IMR-90 (cell line): ENCODE results near the gene SLC44A2. TPM values are rescaled to one million over a fixed set of nuclear protein-coding genes. Genes with fewer than 3 reads are reported as not detected.

Experiments used
- ATAC-seq: fragments of 200-7000 bp; cut with Tn5 transposase; 2 replicates; pipeline ENCODE4 v1.9.1; 2020; ENCODE audit warnings: low read depth, mild to moderate bottlenecking, moderate library complexity
- BruUV-seq: library from RNA; stranded (reverse); fragments of 400-500 nt; replicated peaks from 2 replicates; lab custom pipeline; 2021; lab: Mats Ljungman, UMichigan
- CTCF ChIA-PET: fragments of 300-600 bp; formaldehyde crosslinking; extraction: SDS; loops from one replicate; lab custom pipeline; 2021; ENCODE audit warnings: antibody characterized with exemption; lab: Yijun Ruan, JAX
- POLR2A ChIA-PET: fragments of 300-600 bp; sonication (Branson Sonifier 250); formaldehyde crosslinking; loops from one replicate; lab custom pipeline; 2022; ENCODE audit warnings: antibody characterized with exemption; ENCODE audit not compliant: unreplicated experiment; lab: Charles Lee
- DNase-seq: peaks from one replicate; pipeline ENCODE4 v3.0.0; 2013
- H2AFZ ChIP-seq: replicated peaks from 2 replicates; pipeline ENCODE3; 2013; ENCODE audit warnings: low read length, mild to moderate bottlenecking; ENCODE audit not compliant: poor library complexity
- H2AK5ac ChIP-seq: 2 replicates; pipeline ENCODE4 v1.6.1; 2013; ENCODE audit warnings: low read depth, low read length, inconsistent platforms
- H2AK9ac ChIP-seq: replicated peaks from 2 replicates; pipeline ENCODE3; 2013; ENCODE audit warnings: mild to moderate bottlenecking, low read depth, low read length, moderate library complexity; ENCODE audit not compliant: poor library complexity
- H2BK120ac ChIP-seq: 2 replicates; pipeline ENCODE4 v1.6.1; 2013; ENCODE audit warnings: low read depth, low read length, inconsistent platforms
- H2BK15ac ChIP-seq: 3 replicates; pipeline ENCODE4 v1.6.1; 2013; ENCODE audit warnings: low read depth, low read length, inconsistent platforms
- H2BK20ac ChIP-seq: 2 replicates; pipeline ENCODE4 v1.6.1; 2013; ENCODE audit warnings: low read depth, mild to moderate bottlenecking, inconsistent platforms, low read length, moderate library complexity
- H2BK5ac ChIP-seq: 2 replicates; pipeline ENCODE4 v1.6.1; 2013; ENCODE audit warnings: mild to moderate bottlenecking, low read depth, low read length, inconsistent platforms; ENCODE audit not compliant: poor library complexity, severe bottlenecking
- H3K14ac ChIP-seq: replicated peaks from 2 replicates; pipeline ENCODE4 v1.6.1; 2013; ENCODE audit warnings: low read depth, low read length, inconsistent platforms
- H3K18ac ChIP-seq: 2 replicates; pipeline ENCODE4 v1.6.1; 2013; ENCODE audit warnings: low read depth, low read length, control low read depth
- H3K23ac ChIP-seq: 2 replicates; pipeline ENCODE4 v1.6.1; 2013; ENCODE audit warnings: low read depth, low read length, inconsistent platforms
- H3K27ac ChIP-seq: 2 replicates; pipeline ENCODE4 v1.5.1; 2013; ENCODE audit warnings: mild to moderate bottlenecking, control low read depth, low read length; ENCODE audit not compliant: insufficient read depth
- H3K27me3 ChIP-seq: 2 replicates; pipeline ENCODE4 v1.6.1; 2013; ENCODE audit warnings: low read length; ENCODE audit not compliant: control insufficient read depth, insufficient read depth
- H3K36me3 ChIP-seq: 2 replicates; pipeline ENCODE4 v1.6.1; 2013; ENCODE audit warnings: low read length, mixed read lengths; ENCODE audit not compliant: control insufficient read depth, insufficient read depth
- H3K4ac ChIP-seq: 2 replicates; pipeline ENCODE4 v1.6.1; 2013; ENCODE audit warnings: low read depth, low read length, inconsistent platforms
- H3K4me1 ChIP-seq: 2 replicates; pipeline ENCODE4 v1.6.1; 2013; ENCODE audit warnings: low read length, mixed read lengths; ENCODE audit not compliant: control insufficient read depth, insufficient read depth
- H3K4me2 ChIP-seq: 2 replicates; pipeline ENCODE4 v1.6.1; 2013; ENCODE audit warnings: low read depth, mild to moderate bottlenecking, control low read depth, low read length, moderate library complexity
- H3K4me3 ChIP-seq: 2 replicates; pipeline ENCODE4 v1.5.1; 2013; ENCODE audit warnings: low read depth, mild to moderate bottlenecking, control low read depth, low read length, moderate library complexity; ENCODE audit not compliant: insufficient read depth
- H3K56ac ChIP-seq: 2 replicates; pipeline ENCODE4 v1.6.1; 2013; ENCODE audit warnings: low read length, inconsistent platforms; ENCODE audit not compliant: insufficient read depth; ENCODE audit errors: extremely low read depth
- H3K79me1 ChIP-seq, 2 experiments: 2 replicates each; pipeline ENCODE4 v1.6.1; 2013; ENCODE audit warnings: low read length in 2 of 2, inconsistent platforms in 1 of 2, low read depth in 1 of 2
- H3K9ac ChIP-seq: 2 replicates; pipeline ENCODE4 v1.6.1; 2013; ENCODE audit warnings: low read depth, low read length, control low read depth
- H3K9me1 ChIP-seq: 2 replicates; pipeline ENCODE4 v1.6.1; 2013; ENCODE audit warnings: low read length, inconsistent platforms; ENCODE audit not compliant: insufficient read depth
- H3K9me3 ChIP-seq: 2 replicates; pipeline ENCODE4 v1.6.1; 2013; ENCODE audit warnings: low read length; ENCODE audit not compliant: control insufficient read depth, insufficient read depth
- H4K20me1 ChIP-seq: 2 replicates; pipeline ENCODE4 v1.6.1; 2013; ENCODE audit warnings: low read length, inconsistent platforms; ENCODE audit not compliant: insufficient read depth
- H4K5ac ChIP-seq: 2 replicates; pipeline ENCODE4 v1.6.1; 2013; ENCODE audit warnings: mild to moderate bottlenecking, low read depth, low read length, control low read depth
- H4K8ac ChIP-seq, 2 experiments: 2 replicates each; pipeline ENCODE4 v1.6.1; 2013; ENCODE audit warnings: low read depth in 2 of 2, low read length in 2 of 2, control low read depth in 1 of 2, inconsistent platforms in 1 of 2
- H4K91ac ChIP-seq: 2 replicates; pipeline ENCODE4 v1.6.1; 2013; ENCODE audit warnings: low read depth, low read length, inconsistent platforms; ENCODE audit not compliant: insufficient read depth
- BHLHE40 ChIP-seq: fragments of 150-350 bp; IDR thresholded peaks from 2 replicates; pipeline ENCODE4 v1.6.1; 2016; ENCODE audit warnings: mild to moderate bottlenecking, low read depth, low read length
- CHD1 ChIP-seq: IDR thresholded peaks from 2 replicates; pipeline ENCODE4 v1.6.1; 2012; ENCODE audit warnings: low read depth, low read length, improper control_type of control experiment
- NFE2L2 ChIP-seq: fragments of 150-350 bp; IDR thresholded peaks from 2 replicates; pipeline ENCODE4 v1.6.1; 2016; ENCODE audit warnings: low read depth, mild to moderate bottlenecking, low read length
- RCOR1 ChIP-seq: IDR thresholded peaks from 2 replicates; pipeline ENCODE4 v1.6.1; 2012; ENCODE audit warnings: mild to moderate bottlenecking, low read length, improper control_type of control experiment; ENCODE audit not compliant: insufficient replicate concordance
- WGBS, 2 experiments: methylation state at CpG; one replicate each; pipeline versions ENCODE4 v1.1.5 to v1.1.7; 2013; ENCODE audit warnings: missing lambda C conversion rate in 2 of 2; ENCODE audit not compliant: insufficient read length in 1 of 2; ENCODE audit errors: extremely low coverage in 2 of 2; 5-methylcytosine and 5-hydroxymethylcytosine counted together
- dilution Hi-C: fragments of 300-500 bp; cut with HindIII; formaldehyde crosslinking; loops from one replicate; pipeline ENCODE4 v1.14.3; 2018; ENCODE audit warnings: low sequenced_read_pairs; ENCODE audit not compliant: unreplicated experiment
- in situ Hi-C: fragments of 300-500 bp; cut with MboI; formaldehyde crosslinking; loops from 3 replicates; pipeline ENCODE4 v1.14.3; 2019; ENCODE audit warnings: low sequenced_read_pairs, inconsistent platforms, mixed read lengths
- intact Hi-C: fragments of 100-400 bp; cut with micrococcal nuclease; formaldehyde crosslinking; loops from 2 replicates; pipeline ENCODE4 v1.10.0; 2022
- polyA plus RNA-seq, 3 experiments: library from polyadenylated mRNA; depleted of rRNA; stranded (reverse); fragments of >200 nt; gene quantifications; 2 replicates each; pipeline ENCODE4 v1.2.3, GENCODE V29; 2012; ENCODE audit warnings: low replicate concordance in 1 of 3
- total RNA-seq: library from RNA; depleted of rRNA; stranded (reverse); fragments of >200 nt; gene quantifications from 2 replicates; pipeline ENCODE4 v1.2.3, GENCODE V29; 2012
- TF ChIP-seq, protein P1 (sequence below): conservative IDR thresholded peaks from 2 replicates; pipeline ENCODE4 v1.5.1; 2012; ENCODE audit warnings: mild to moderate bottlenecking, low read depth, low read length, improper control_type of control experiment

The SLC44A2 gene
- total and polyA plus RNA-seq, 2 of the 4 experiments (the other 2 are of a cell fraction), result 28.5 to 62.9 TPM

DNA sequence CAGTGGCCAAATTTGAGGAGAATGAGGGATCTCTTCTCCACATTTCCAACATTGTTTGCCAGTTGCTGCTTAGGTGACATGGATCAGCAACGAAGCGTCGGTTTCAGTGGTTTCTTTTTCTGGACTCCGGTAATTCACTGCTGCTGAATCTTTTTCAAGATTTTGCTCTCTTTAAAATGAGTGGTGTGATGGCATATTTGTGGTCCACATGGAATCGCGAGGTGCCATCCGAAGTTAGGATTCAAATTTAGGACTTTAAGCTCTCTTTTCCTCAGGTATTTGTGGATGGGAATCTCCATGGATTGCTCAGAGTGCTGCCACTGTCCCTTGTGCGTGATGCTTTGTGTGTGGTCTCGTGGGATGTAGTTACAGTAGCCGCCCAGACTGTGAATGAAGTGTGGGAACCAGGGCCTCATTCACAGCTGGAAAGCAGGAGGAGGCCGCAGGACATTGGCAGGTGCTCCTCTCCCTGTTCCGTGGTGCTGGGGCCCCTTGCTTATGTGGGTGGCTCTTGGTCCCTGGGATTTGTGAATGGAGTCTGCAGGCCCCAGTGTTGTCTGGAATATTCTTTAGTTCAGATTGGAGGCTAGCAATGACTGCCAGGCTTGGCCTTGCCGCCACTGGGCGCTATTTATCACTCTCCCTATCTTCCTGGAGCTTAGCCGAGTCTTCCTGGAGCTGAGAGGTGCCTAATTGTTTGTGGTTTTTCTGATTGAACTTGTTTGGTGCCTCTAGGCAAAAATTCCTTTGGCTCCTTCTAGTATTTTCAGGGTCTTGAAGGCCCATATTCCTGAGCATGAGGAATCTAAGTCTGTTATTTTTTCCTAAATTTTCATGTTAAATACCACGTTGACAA lies 30.3 kb downstream of the SLC44A2 start:
- H2AFZ ChIP-seq, result no peak overlapping the region
- dilution Hi-C loops, result no loop called here
- H4K5ac ChIP-seq, result no peak overlapping the region
- WGBS, 2 experiments, result no CpG with 5 or more reads among the region's 16 CpGs
- H3K4ac ChIP-seq, result peak overlapping the region; percentile 33
- DNase-seq (peak; percentile 44), ATAC-seq (no peak)
- H3K27me3 ChIP-seq, result no peaks in the 10 kb centered on the region
- no peak overlapping the region for H2BK20ac ChIP-seq
- H4K8ac ChIP-seq, result no peak overlapping the region
- peak overlapping the region; percentile 92 for H3K9ac ChIP-seq
- no peak overlapping the region for H2BK15ac ChIP-seq
- CTCF ChIA-PET, result interaction anchor here (0.5 to 1.0 kb wide), 2 partner anchors 11 to 299 kb away, joined by 3 read pairs; no protein-coding TSS in a partner anchor
- no peak overlapping the region for H3K18ac ChIP-seq
- H2AK9ac ChIP-seq, result peak overlapping the region; percentile 85
- TF ChIP-seq RCOR1 (peak; percentile 33), NFE2L2 (no peak), BHLHE40 (peak; percentile 61; the same call in 1 of the 2 replicates), CHD1 (0 out of 2 replicates have a peak, but pooled peaks have one; percentile 58)
- TF ChIP-seq, protein P1, sequence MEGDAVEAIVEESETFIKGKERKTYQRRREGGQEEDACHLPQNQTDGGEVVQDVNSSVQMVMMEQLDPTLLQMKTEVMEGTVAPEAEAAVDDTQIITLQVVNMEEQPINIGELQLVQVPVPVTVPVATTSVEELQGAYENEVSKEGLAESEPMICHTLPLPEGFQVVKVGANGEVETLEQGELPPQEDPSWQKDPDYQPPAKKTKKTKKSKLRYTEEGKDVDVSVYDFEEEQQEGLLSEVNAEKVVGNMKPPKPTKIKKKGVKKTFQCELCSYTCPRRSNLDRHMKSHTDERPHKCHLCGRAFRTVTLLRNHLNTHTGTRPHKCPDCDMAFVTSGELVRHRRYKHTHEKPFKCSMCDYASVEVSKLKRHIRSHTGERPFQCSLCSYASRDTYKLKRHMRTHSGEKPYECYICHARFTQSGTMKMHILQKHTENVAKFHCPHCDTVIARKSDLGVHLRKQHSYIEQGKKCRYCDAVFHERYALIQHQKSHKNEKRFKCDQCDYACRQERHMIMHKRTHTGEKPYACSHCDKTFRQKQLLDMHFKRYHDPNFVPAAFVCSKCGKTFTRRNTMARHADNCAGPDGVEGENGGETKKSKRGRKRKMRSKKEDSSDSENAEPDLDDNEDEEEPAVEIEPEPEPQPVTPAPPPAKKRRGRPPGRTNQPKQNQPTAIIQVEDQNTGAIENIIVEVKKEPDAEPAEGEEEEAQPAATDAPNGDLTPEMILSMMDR, result 0 out of 2 replicates have a peak, but pooled peaks have one; percentile 17
- peaks cover 5% of the 10 kb centered on the region; the same call in 1 of the 2 replicates for H3K4me1 ChIP-seq
- H3K9me1 ChIP-seq, result 0 out of 2 replicates have a peak, but pooled peaks cover 3% of the 10 kb centered on the region
- peak overlapping the region; percentile 74 for H3K27ac ChIP-seq
- H3K4me3 ChIP-seq, result peak overlapping the region; percentile 89
- peaks cover 8 to 42% of the 10 kb centered on the region in 2 experiments; a peak in 3 of 4 replicates for H3K79me1 ChIP-seq
- intact Hi-C loops, result no loop called here
- peaks cover 2% of the 10 kb centered on the region for H3K36me3 ChIP-seq
- no peaks in the 10 kb centered on the region for H3K9me3 ChIP-seq
- TSS peak; percentile 41 for BruUV-seq
- POLR2A ChIA-PET, result no interaction called here
- peak overlapping the region; percentile 53 for H2AK5ac ChIP-seq
- in situ Hi-C loops, result no loop called here
- peaks cover 61% of the 10 kb centered on the region for H4K20me1 ChIP-seq
- no peak overlapping the region for H2BK5ac ChIP-seq
- H3K56ac ChIP-seq, result peak overlapping the region; percentile 79; the same call in 1 of the 2 replicates
- H4K91ac ChIP-seq, result no peak overlapping the region; the same call in 1 of the 2 replicates
- H2BK120ac ChIP-seq, result no peak overlapping the region
- H3K14ac ChIP-seq, result peak overlapping the region; percentile 31
- peak overlapping the region; percentile 95 for H3K4me2 ChIP-seq
- peak overlapping the region; percentile 91 for H3K23ac ChIP-seq
